ENCODE measurements around the gene C9orf72. TPM values are rescaled to one million over a fixed set of nuclear protein-coding genes. Genes with fewer than 3 reads are reported as not detected.

Gene C9orf72
- total RNA-seq, 1 experiment from 2014 or later: 4.9 TPM

GRCh38 chr9:27535701-27536118 lies 37.6 kb downstream of the C9orf72 start:
- Histone ChIP-seq H2AFZ (no peak overlapping the region), H3K9me2 (ENCODE audit: insufficient read depth) (no peaks in the 10 kb centered on the region), H3K4me2 (no peak overlapping the region), H3K79me2 (ENCODE audit: low read depth) (no peaks in the 10 kb centered on the region), H3K4me3 (no peak overlapping the region), H3K27me3 (ENCODE audit: insufficient read depth, low read depth) (no peaks in the 10 kb centered on the region), H3K9me3 (ENCODE audit: insufficient read depth, low read depth) (no peaks in the 10 kb centered on the region), H3K4me1 (replicated peaks; ENCODE audit: insufficient read depth) (peaks cover 27% of the 10 kb centered on the region), H4K20me1 (ENCODE audit: insufficient read depth) (no peaks in the 10 kb centered on the region), H3F3A (ENCODE audit: insufficient read depth, low read depth) (peaks cover 12% of the 10 kb centered on the region), H3K27ac (no peak overlapping the region), H3K36me3 (ENCODE audit: low read depth) (no peaks in the 10 kb centered on the region)
- no TSS peak for BruUV-seq (replicated peaks)
- intact Hi-C loops (cut with micrococcal nuclease; ENCODE audit: unreplicated experiment): no loop called here
- POLR2A ChIA-PET (ENCODE audit: unreplicated experiment): no interaction called here
- CTCF ChIA-PET: no interaction called here
- no peak for TF ChIP-seq CTCF (conservative IDR thresholded peaks at IDR 0.05)
- TF ChIP-seq EZH2 (IDR thresholded peaks at IDR 0.05; ENCODE audit: low read depth): no peak
- DNase-seq: no peak

DNA sequence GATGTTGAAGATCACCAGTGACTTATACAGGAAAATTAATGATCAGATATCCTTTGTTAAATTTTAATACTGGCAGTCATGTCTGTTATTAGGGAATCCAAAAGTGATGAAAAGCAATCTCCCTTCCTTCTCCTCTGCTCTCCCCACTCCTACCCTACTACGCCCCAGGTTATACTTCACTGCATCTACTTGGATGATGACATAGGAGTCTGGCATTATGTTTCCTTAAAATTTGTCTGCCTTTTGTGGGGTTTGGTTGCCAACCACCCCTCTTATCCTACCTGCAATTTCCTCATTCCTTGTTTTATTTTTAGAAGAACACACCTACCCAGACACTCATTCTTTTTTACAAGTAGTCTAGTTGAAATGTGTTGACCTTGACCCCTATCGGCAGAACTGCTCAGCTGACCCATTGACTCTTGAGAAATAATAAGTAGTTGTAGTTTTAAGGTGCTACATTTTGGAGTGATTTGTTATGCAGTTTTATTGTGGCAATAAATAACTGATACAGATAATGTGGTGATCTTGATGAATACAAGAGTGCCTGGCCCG lies 38.5 kb downstream of the C9orf72 start:
- TF ChIP-seq CTCF (conservative IDR thresholded peaks at IDR 0.05) (no peak), EZH2 (IDR thresholded peaks at IDR 0.05; ENCODE audit: low read depth) (no peak)
- intact Hi-C loops (cut with micrococcal nuclease; ENCODE audit: unreplicated experiment): no loop called here
- Histone ChIP-seq H3K9me2 (ENCODE audit: insufficient read depth) (no peaks in the 10 kb centered on the region), H2AFZ (no peak overlapping the region), H3K79me2 (ENCODE audit: low read depth) (no peaks in the 10 kb centered on the region), H3K4me2 (no peak overlapping the region), H3K4me1 (replicated peaks; ENCODE audit: insufficient read depth) (peaks cover 17% of the 10 kb centered on the region), H3F3A (ENCODE audit: insufficient read depth, low read depth) (peaks cover 3% of the 10 kb centered on the region; the same call in 1 of the 2 replicates), H3K9me3 (ENCODE audit: insufficient read depth, low read depth) (no peaks in the 10 kb centered on the region), H3K36me3 (ENCODE audit: low read depth) (no peaks in the 10 kb centered on the region), H3K27me3 (ENCODE audit: insufficient read depth, low read depth) (no peaks in the 10 kb centered on the region), H4K20me1 (ENCODE audit: insufficient read depth) (no peaks in the 10 kb centered on the region), H3K27ac (no peak overlapping the region), H3K4me3 (no peak overlapping the region)
- no peak for DNase-seq
- POLR2A ChIA-PET (ENCODE audit: unreplicated experiment): no interaction called here
- no TSS peak for BruUV-seq (replicated peaks)
- CTCF ChIA-PET: no interaction called here

GRCh38 chr9:27534131-27534530 lies 39.1 kb downstream of the C9orf72 start:
- H2AFZ ChIP-seq: no peak overlapping the region
- H3K36me3 ChIP-seq (ENCODE audit: low read depth): no peaks in the 10 kb centered on the region
- no peaks in the 10 kb centered on the region for H3F3A ChIP-seq (ENCODE audit: insufficient read depth, low read depth)
- H3K79me2 ChIP-seq (ENCODE audit: low read depth): no peaks in the 10 kb centered on the region
- no peaks in the 10 kb centered on the region for H4K20me1 ChIP-seq (ENCODE audit: insufficient read depth)
- no peak overlapping the region for H3K4me2 ChIP-seq
- no peaks in the 10 kb centered on the region for H3K9me3 ChIP-seq (ENCODE audit: insufficient read depth, low read depth)
- no peak for DNase-seq
- H3K9me2 ChIP-seq (ENCODE audit: insufficient read depth): no peaks in the 10 kb centered on the region
- H3K4me3 ChIP-seq: no peak overlapping the region
- TF ChIP-seq EZH2 (IDR thresholded peaks at IDR 0.05; ENCODE audit: low read depth) (no peak), CTCF (conservative IDR thresholded peaks at IDR 0.05) (no peak)
- peaks cover 11% of the 10 kb centered on the region for H3K4me1 ChIP-seq (replicated peaks; ENCODE audit: insufficient read depth)
- no peak overlapping the region for H3K27ac ChIP-seq
- no peaks in the 10 kb centered on the region for H3K27me3 ChIP-seq (ENCODE audit: insufficient read depth, low read depth)
- POLR2A ChIA-PET (ENCODE audit: unreplicated experiment): no interaction called here
- intact Hi-C loops (cut with micrococcal nuclease; ENCODE audit: unreplicated experiment): no loop called here
- CTCF ChIA-PET: no interaction called here
- BruUV-seq (replicated peaks): no TSS peak
